Measurements from ENCODE around the gene RFX7.

RFX7 gene

DNA sequence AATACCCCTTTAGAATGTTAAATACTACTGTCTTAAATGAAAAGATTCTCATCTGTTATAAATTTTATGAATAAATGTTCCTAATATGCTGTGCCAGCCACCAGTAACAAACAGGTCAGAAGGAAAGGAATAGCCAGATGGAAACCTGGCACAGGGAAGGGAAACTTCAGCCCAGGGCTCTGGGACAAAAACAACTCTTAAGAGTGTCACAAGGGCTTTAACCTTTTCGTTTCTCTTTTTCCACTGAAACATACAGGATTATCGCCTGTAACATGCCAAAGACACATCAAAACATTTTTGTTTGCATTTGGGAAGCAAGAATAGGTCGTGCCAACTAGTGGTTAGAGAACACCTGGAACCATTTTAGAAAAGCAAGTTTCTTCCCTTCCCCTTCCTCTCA, 141.2 kb downstream of the RFX7 start:
- DNase-seq, result no peak

DNA sequence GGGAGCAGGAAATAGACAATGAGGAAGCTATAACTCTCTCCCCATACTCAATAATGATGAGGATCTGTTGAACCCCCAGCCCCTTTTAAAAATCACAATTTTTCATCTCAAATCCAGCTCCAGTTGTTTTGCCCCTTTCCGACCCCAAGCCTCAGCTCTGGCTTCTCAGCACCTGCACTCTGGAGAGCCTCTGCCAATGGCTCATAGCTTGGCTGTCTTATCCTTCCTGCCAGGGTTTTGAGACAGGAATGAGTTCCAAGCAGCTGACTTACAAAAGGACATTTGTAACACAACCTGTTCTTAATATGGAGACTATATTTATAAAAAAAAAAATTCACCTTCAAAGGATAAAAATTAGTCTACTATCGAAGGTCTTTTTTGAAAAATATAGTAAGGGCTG, 144.4 kb downstream of the RFX7 start:
- DNase-seq, result no peak

DNA sequence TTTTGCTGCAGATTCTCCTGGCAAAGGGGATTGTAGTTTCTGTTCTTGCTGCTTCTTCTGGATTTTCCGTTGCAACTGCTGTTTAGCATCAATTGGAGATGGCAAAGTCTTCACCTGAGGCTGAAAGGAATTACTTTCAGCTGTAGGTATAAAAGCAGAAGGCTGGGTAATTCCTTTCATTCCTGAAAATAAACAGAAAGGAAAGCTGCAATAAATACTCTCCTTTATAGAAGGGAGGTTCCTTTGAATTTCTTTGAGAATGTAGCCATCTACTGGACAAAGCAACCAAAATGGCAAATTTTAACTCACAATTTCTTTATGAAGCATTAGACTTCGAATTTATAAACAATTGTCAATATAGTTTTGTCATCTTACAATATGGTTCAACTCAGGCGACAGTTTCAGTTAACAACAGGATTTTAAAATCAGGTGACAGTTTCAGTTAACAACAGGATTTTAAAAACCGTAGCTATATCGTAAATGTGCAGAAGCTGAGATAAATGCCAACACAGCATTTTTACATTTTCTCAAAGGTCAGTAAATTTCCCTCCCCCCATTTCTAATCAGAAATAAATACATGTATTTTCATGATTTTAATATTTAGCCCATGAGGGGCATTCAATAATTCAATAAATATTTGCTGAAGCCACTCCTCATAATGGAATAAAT, 145.3 kb downstream of the RFX7 start:
- no peak for DNase-seq

DNA sequence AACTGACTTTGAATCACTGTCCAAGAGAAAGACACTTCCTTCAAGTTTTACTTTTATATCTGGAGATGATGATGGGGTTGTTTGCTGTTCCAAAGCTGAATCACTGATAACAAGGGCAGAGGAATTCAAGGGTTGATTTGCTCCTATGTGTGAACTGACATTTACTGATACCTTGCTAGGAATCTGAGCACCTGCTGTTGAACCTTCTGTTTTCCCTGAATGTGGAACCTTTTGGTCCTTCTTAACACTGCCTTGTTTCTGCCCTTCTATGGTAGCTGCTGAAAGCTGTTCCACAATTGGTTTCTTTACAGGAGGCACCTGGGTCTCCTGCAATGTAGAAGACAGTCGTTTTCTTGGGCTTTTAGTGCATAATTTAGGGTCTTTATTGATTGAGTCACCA, 148.3 kb downstream of the RFX7 start:
- no peak for DNase-seq

DNA sequence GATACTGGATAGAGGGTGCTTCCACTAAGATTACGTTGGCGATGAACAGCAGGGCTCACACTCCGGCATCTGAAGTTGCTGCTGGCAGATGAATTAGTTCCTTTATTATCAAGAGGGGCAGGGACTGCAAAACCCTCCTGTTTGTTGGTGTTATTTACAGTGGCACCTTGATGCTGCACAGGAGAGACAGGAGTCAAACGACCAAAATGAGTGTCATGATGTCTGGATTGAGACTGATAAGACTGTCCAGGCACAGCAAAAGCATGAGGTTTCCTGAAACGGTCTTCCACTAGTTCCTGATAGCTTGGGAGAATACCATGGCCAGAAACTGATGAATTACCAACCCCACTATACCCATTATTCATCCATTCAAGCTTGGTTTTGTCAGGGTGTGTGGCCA, 149.5 kb downstream of the RFX7 start:
- DNase-seq, result no peak

DNA sequence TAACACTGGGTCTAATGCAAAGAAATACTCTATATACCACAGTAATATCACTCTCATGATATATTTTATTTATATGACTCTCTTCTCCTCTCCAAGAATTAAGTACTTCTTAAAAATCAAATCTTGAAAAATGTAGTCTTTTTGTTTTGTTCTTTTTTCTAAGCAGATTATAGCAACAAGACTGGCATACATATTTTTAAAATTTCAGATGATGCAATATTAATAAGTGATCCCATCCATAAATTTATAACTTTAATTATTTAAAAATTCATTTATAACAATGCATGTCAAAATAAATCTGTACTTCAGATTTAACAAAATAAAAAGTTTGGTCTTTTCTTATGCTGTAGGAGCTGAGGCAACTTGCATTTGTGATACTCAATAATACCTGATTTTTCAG, 155.3 kb downstream of the RFX7 start:
- no peak for DNase-seq

DNA sequence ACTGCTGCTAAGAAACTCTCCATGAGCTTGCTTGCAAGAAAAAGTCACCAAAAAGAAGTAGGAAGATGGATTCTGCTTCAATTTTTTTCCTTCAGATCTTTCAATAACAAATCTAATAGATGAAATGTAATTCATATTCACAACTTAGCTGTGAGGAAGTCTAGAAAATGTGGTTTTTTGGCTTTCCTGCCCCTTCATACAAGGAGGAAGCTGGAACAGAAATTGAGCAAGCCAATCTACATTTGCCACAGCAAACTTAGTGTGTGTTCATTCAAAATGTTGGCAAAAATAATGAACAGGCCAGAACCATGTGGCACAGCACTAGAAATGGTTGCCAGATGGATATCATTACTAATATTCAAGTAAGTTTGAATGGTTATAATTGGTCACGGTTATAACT, 157.1 kb downstream of the RFX7 start:
- no peak for DNase-seq

DNA sequence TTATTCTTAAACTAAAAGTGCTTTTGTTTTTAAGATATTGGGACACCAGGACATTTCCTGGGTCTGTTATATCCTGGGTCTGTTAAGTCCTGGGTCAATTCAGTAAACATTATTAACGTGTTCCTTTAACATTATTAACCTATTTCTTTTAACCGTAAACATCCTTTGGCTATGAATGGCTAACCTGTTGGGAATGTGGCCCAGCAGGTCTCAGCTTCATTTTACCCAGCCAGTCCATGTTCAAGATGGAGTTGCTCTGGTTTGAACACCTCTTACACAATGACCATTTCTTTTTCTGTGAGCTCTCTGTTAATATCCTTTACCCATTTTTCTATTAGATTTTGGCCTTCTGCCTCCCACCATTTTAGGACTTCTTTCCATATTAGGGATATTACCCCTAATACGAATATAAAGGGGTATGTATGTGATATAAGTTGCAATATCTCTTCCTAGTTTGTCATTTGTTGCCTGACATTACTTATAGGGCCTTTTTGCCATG, 161.4 kb downstream of the RFX7 start:
- DNase-seq, result no peak

DNA sequence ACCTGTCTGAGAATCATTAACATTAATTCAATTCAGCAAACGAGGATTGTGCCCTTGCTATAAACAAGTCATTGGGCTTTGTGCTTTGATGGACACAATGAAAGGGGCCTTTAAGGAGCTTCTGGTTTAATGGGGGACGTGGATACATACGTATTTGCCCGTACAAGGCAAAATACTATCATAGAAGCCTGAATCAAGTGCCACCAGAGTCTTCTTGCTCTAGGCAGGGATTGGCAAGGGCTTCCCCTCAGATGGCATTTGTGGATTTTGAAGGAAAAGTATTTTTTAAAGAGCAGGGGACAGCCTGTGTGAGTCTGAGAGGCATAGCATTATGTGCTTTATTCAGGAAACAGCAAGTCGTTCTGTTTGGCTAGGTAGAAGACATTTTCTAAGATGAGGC, 166.6 kb downstream of the RFX7 start:
- DNase-seq, result no peak

DNA sequence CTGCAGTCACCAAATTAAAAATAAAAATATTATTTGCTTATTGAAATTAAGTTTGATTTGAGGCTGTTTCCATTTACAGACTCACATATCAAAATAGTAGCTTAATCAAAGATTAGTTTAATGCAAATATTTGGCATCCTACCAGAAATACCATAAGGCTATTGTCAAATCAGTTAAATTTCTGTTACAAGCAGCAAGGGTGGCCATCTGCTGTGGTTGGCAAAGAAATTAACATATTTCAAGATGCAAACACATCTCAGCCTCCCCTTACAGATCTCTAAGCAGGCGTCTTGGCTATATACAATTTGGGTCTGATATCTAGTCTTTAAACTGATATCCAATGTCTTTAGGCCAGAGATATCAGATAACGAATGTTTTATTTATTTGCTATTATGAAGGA, 167.0 kb downstream of the RFX7 start:
- DNase-seq, result no peak

DNA sequence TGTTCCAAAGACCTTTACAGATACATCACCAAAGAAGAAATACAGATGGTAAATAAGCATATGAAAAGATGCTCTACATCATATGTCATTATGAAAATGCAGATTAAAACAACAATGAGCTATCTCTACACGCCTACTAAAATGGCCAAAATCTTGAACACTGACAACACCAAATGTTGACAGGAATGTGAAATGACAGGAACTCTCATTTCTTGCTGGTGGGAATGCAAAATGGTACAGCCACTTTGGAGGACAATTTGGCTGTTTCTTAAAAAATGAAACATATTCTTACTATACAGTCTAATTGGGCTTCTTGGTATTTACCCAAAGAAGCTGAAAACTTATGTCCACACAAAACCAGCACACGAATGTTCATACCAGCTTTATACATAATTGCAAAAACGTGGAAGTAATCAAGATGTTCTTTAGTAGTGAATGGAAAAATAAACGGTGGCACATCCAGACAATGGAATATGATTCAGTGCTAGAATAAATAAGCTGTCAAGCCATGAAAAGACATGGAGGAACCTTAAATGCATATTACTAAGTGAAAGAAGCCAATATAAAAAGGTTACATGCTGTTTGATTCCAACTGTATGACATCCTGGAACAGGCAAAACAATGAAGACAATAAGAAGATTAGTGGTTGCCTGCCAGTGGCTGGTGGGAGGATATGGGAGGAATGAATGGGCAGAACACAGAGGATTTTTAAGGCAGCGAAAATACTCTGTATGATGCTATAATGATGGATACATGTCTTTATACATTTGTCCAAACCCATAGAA, 169.0 kb downstream of the RFX7 start:
- no peak for DNase-seq

DNA sequence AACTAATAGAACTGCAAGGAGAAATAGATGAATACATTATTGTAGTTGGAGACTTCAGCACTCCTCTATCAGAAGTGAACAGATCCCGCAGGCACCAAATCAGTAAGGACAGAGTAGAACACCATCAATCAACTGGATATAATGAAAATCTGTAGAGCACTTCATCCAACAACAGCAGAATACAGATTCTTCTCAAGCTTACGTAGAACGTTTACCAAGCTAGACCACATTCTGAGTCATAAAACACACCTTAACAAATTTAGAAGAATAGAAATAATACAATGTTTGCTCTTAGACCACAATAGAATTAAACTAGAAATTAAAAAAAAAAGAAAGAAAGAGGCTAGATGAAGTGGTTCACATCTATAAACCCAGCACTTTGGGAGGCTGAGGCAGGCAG, 179.5 kb downstream of the RFX7 start:
- DNase-seq, result no peak

DNA sequence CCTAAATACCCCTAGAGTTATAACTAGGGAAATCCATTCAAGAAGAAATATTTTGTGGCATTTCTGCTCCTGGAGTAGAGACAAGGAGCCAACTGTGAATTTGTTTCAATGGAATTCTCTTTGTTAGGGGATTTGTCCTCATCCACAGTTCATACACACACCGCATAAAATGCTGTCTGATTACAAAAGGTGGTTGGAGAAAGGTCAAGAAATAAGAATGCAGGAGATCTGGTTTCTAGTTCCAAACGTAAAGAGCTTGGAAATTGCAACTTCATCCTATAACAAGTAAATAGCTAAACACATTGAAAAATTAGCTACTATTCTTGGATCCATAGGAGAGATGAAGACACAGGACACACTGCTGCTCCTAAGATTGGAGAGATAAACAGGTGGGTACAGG, 184.0 kb downstream of the RFX7 start:
- DNase-seq, result no peak

DNA sequence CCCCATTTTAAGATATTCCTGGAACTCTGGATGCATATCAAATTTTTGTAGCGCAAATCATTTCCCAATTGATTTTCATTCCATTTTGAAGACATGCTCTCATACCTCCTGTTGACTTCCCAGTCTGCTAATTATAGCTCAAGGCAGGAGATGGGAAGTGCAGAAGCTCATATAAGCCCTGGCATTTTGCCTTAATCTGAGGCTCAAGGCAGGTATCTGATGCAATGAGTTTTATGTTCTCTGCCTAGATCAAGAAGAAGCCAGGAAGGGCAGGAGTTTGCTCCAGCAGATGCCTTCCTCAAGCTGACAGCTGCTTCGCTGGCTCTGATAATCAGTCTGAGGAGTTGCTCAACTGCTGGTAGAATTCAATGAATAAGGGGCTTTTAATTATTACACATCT, 184.7 kb downstream of the RFX7 start:
- no peak for DNase-seq

DNA sequence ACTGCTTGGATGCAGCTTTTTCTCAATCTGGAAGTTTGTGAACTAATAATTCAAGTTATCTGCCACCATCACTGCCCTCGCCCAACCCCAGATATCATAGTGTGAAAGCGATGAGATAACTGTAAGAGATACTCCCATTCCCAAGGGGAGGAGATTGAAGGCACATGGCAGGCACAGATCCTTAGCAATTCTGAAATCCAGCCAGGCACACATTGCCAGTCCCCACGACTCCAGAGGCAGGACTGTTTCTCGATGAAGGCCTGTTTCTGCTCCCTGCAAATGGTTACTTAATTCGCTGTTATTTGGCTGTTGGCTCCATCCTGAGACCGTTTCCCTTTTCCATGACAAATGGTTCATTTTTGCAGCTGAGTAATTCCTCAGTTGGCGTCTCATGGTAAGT, 187.1 kb downstream of the RFX7 start:
- no peak for DNase-seq

DNA sequence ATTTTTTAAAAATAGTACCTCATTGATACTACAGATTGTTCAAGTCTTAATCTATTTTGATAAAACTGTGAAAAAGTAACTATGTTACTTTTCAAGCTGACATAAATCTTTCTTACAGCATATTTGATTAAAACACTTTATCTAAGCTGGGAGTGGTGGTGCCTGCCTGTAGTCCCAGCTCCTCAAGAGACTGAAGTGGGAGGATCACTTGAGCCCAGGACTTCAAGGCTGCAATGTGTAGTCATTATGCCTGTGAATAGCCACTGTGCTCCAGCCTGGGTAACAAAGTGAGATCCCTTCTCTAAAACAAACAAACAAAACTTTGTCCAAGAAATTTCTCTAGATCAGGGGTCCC, 190.7 kb downstream of the RFX7 start:
- DNase-seq, result no peak

DNA sequence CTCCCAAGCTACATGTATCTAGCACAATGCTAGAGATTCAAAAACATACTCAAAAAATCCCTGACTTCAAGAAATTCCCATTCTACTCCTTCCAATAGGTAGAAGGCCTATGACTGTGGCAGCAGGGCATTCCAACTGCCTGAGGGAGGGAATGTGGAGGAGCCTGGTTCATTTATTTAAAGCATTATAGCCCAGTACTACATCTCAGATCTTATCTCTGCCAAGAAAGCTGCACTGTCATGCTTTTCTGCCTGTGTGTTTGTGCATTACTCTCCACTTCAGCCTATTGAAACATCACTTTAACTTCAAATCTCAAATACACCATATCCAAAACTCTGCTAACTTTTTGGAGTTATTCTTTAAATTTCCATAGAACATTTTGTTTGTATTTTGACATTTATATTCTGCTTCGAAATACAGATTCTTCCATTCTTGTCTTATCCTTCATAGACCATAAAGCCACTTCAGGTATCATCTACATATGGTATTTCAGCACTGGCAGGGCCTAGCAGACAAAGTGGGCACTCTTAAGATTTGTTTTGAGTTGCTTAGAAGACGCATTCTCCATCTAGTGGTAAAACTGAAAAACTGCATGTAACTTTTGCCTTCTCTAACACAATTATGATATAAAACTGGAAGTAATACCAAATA, 191.2 kb downstream of the RFX7 start:
- peak; percentile 19 for DNase-seq

DNA sequence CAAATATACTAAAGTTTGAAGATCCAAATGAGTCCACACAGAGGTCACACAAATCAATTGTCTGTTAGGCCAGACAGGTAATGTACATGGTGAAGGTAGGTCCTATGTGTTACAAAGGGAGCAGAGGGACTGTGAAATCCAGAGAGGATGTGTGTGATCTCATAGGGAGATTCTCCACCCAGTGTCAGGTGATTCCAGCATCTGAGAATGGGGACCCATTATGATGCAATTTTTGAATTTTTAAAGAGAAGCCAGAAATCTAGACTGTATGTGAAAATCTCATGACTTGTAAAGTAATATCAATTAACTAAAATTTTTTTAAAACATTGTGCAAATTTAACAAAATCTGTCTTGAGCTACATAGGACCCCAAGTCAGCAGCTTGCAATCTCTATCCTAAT, 192.0 kb downstream of the RFX7 start:
- DNase-seq, result no peak

DNA sequence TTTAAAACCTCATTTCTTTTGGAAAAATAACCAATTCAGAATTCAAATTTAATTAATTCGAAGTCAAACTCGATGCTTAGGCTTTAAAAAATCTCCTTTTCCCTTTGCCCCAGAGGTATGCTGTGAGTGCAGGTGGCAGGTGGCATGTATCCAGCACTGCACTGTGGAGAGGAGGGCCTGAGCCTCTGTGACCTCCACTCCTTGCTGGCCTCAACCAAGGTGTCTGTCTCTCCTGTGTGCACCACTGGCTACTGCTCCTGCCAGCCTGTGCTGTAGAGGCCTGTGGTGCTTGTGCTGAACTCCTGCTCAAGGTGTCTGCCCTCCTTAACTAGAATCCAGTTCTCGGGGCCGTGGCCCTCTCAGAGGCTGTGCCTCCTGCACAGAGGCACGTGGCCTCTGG, 194.1 kb downstream of the RFX7 start:
- DNase-seq, result no peak

DNA sequence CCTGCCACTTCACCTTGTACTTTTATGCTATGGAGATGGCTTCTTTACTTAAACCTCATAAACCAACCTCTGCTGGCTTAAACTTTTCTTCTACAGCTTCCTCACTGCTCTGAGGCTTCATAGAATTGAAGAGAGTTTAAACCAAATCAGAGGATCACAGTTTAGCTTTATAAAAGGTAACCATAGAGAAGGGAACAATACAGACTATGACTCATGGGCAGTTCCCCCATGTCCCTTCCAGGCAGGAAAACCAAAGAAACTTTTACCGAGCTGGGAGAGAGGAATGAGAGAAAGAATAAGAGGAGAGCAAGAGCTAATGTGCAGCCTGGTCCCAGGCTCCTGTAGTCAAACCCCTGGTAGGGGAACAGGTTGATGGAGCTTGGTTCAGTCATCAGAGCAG, 196.3 kb downstream of the RFX7 start:
- no peak for DNase-seq

DNA sequence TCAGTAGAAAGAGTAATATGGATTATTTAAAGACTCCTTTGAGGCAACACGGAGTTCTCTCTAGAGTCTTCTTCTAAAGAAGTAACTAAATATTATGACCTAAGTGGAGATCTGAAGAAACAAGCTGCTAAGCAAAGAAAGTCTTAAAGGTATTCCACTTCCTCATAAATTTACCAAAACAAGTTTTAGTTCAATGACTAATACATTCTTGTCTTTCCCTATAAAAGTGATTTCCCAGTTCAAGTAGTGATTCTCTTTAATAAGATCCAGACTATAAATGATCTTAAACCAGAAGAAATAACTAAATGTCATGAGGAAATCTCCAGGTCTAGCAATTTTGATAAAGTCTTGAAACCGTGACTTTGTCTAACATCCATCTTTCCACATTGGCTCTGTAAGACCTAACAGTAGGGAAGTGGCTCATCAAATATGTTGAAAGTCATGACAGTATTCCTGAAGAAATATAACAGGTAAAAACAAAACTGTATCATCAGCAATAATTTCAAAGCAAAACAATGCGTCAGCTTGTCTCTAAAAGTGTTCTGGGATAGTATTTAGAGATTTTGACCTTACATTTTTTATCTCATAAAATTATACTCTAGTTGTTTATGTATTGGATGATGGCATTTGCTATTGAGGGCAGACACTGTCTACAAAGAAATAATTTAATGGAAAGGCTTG, 198.5 kb downstream of the RFX7 start:
- DNase-seq, result no peak

DNA sequence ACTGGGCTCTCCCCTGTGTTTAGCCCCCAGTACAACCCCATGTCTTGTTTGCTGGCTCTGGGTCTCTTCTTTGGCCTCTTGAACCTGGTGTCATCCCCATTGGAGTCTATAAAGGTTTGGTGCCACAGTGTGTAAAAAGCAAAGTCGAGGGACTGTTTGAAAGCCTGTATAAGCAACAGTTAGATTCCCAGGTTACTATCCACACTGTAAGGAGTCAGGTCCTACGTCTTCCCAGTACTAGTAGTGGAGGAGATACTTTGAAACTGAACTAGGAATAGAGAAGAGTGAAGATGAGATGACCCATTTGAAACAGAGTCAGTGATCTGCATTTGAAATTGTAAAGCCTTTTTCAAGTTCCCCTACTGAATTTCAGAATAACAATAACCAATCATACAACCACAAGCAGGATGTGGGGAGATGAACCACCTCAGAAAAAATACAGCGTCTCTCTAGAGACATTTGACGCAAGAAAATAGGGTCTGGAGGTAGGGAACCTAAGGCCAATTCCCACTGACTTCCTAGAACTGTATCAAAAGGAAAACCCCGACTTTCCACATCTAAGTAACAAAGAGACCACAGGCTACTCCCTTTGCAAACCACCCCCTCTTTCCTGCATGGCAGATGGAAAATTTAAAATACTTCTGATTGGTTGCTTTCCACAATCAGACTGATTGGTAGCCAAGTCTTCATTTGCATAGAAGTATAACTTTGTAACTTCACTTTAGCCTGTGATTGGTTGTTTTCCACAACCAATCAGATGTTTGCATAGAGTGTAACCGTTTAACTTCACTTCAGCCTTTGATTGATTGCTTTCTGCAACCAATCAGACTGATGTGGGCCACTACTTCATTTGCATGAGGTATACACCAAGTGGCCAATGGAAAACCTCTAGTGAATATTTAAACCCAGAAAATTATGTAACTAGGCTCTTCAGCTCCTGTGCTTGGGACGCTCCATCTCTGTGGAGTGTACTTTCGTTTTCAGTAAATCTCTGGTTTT, 200.4 kb downstream of the RFX7 start:
- no peak for DNase-seq
